ENCODE data around the gene TLK1. TPM values are rescaled to one million over a fixed set of nuclear protein-coding genes. Genes with fewer than 3 reads are reported as not detected.
"Not testable (repeated sequence)": the region's sequence is repeated elsewhere in the genome, so short reads cannot be mapped to it uniquely, and the experiment has no call there.

Gene TLK1
- total RNA-seq, 4 donors from 2014 or later, result 24.9 to 60.4 (median 38.3) TPM

DNA sequence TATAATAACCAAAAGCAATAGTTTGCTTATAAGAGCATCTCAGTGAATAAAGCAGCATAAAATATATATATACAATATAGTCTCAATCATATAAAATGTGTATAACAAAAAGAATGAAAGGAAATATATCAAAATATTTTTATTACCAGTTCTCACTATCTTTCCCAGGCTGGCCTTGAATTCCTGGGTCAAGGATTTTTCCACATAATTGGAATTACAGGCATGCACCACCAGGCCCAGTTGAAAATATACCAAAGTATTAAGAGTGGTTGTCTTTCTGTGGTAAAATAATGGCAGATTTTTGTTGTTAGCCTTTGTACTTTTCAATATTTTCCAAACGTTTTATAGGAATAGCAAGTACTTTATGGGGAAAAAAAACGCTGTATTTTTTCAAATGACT, 8.6 kb upstream of the TLK1 start:
- Histone ChIP-seq H3K4me3 (no peak overlapping the region), H3K27me3 (no peaks in the 10 kb centered on the region), H3K36me3 (no peaks in the 10 kb centered on the region), H3K4me1 (no peaks in the 10 kb centered on the region), H3K27ac (no peak overlapping the region), H3K9me3 (no peaks in the 10 kb centered on the region)
- DNase-seq (ENCODE audit: low spot score in 2 of 2), result no peak
- WGBS, result 75% methylated on average over 2 of the region's 2 CpGs
- TF ChIP-seq, protein P1, sequence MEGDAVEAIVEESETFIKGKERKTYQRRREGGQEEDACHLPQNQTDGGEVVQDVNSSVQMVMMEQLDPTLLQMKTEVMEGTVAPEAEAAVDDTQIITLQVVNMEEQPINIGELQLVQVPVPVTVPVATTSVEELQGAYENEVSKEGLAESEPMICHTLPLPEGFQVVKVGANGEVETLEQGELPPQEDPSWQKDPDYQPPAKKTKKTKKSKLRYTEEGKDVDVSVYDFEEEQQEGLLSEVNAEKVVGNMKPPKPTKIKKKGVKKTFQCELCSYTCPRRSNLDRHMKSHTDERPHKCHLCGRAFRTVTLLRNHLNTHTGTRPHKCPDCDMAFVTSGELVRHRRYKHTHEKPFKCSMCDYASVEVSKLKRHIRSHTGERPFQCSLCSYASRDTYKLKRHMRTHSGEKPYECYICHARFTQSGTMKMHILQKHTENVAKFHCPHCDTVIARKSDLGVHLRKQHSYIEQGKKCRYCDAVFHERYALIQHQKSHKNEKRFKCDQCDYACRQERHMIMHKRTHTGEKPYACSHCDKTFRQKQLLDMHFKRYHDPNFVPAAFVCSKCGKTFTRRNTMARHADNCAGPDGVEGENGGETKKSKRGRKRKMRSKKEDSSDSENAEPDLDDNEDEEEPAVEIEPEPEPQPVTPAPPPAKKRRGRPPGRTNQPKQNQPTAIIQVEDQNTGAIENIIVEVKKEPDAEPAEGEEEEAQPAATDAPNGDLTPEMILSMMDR (IDR thresholded peaks at IDR 0.05), result no peak
- TF ChIP-seq POLR2A (IDR thresholded peaks at IDR 0.05) (no peak), POLR2AphosphoS5 (IDR thresholded peaks at IDR 0.05) (no peak), EP300 (IDR thresholded peaks at IDR 0.05) (no peak)

DNA sequence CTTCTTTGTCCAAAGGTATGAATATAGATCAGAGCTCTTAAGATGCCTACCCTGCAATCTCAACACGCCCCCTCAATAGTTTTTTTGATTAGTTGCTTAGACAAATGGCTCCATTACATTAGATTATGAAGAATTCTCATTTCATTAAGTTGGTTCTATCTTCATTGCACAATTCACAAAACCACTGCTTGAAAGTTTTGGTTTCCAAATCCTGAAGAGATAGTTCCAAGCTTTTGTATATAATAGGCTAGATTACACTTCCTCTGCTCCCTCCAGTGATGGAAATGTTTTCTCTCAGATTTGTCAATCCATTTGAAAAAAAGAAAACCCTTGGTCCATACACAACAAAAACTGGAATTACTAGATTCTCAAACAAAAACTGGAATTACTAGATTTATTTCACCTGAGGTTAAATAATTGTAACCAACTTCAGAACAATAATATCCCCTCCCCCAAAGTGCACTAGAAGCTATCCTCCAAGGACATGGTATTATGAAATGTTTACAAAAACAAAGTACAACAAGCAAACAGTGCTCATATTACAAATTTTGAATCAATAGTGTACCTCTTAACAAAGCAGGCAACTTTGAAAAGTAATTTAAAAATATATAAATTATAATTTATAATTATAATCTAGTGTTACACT, 6.8 kb upstream of the TLK1 start:
- Histone ChIP-seq H3K4me3 (no peak overlapping the region), H3K4me1 (no peaks in the 10 kb centered on the region), H3K9me3 (no peaks in the 10 kb centered on the region), H3K27me3 (no peaks in the 10 kb centered on the region), H3K27ac (no peak overlapping the region), H3K36me3 (no peaks in the 10 kb centered on the region)
- TF ChIP-seq POLR2AphosphoS5 (IDR thresholded peaks at IDR 0.05) (no peak), POLR2A (IDR thresholded peaks at IDR 0.05) (no peak), EP300 (IDR thresholded peaks at IDR 0.05) (no peak)
- TF ChIP-seq, protein P1 (IDR thresholded peaks at IDR 0.05), result no peak
- whole genome bisulfite sequencing, result 90% methylated on average over 1 of the region's 1 CpG
- DNase-seq (ENCODE audit: low spot score in 2 of 2), result no peak

DNA sequence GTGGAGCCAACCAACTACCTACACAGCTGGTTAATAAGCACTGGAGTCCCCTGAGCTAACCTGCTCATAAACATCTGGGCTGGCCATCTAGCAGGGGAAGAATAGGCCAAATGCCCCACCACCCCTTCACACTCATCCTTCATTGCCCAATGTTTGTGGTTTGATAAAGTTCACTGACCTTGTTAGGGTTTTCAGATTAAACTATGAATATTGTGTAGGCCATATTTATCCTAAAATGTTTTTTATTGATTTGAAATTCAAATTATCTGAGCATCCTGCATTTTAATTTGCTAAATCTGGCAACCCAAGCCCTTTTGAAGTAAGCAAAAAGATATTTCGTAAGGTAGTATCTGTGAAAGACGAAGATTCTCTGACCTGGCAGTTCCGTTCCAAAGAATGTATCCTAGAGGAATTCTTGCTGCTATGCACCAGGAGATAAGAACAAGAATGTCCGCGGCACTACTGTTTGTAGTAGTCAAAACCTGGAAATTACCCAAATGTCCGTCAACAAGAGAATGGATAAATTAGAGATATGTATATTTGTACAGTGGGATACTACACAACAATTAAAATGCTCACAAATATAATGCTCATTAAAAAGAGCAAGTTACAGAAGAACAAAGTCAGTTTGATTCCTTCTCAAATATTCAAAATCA, 5.8 kb upstream of the TLK1 start:
- Histone ChIP-seq H3K4me3 (no peak overlapping the region), H3K4me1 (peaks cover 6% of the 10 kb centered on the region), H3K9me3 (no peaks in the 10 kb centered on the region), H3K36me3 (no peaks in the 10 kb centered on the region), H3K27ac (no peak overlapping the region), H3K27me3 (no peaks in the 10 kb centered on the region)
- DNase-seq (ENCODE audit: low spot score in 2 of 2), result no peak
- TF ChIP-seq EP300 (IDR thresholded peaks at IDR 0.05) (no peak), POLR2A (IDR thresholded peaks at IDR 0.05) (no peak), POLR2AphosphoS5 (IDR thresholded peaks at IDR 0.05) (no peak)
- TF ChIP-seq, protein P1 (IDR thresholded peaks at IDR 0.05), result no peak
- WGBS, result 93% methylated on average over 6 of the region's 6 CpGs

DNA sequence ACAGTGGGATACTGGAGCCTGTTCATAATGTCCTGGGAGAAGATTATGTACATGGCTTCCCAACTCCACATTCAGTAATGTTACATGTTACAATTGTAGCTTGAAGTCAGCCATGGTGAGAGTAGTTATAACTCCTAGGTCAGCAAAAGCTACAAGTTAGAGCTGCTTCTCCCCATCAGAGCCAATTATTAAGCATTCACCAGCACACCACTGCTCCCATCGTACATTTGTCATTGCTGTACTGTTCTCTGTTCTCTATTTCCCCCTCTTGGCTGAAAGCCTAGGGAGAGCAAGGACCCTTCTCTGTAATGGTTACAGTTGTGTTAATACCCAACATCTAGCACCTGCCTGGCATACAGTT, 5.3 kb upstream of the TLK1 start:
- TF ChIP-seq POLR2A (IDR thresholded peaks at IDR 0.05) (no peak), POLR2AphosphoS5 (IDR thresholded peaks at IDR 0.05) (no peak), EP300 (IDR thresholded peaks at IDR 0.05) (no peak)
- TF ChIP-seq, protein P1 (IDR thresholded peaks at IDR 0.05), result no peak
- H3K27ac ChIP-seq, result no peak overlapping the region
- WGBS, result 94% methylated on average over 1 of the region's 1 CpG
- no peak for DNase-seq (ENCODE audit: low spot score in 2 of 2)
- H3K9me3 ChIP-seq, result no peaks in the 10 kb centered on the region
- no peaks in the 10 kb centered on the region for H3K36me3 ChIP-seq
- H3K4me3 ChIP-seq, result no peak overlapping the region
- H3K4me1 ChIP-seq, result peaks cover 7% of the 10 kb centered on the region
- no peaks in the 10 kb centered on the region for H3K27me3 ChIP-seq

GRCh38 chr2:171163261-171163660, 2.6 kb upstream of the TLK1 start:
- no peak for TF ChIP-seq POLR2A (IDR thresholded peaks at IDR 0.05)
- TF ChIP-seq EP300 (IDR thresholded peaks at IDR 0.05), result no peak
- Histone ChIP-seq H3K4me3 (no peak overlapping the region), H3K4me1 (peaks cover 16% of the 10 kb centered on the region), H3K27me3 (no peaks in the 10 kb centered on the region), H3K27ac (no peak overlapping the region), H3K36me3 (no peaks in the 10 kb centered on the region), H3K9me3 (no peaks in the 10 kb centered on the region)
- WGBS, result 89% methylated on average over 4 of the region's 4 CpGs
- no peak for DNase-seq (ENCODE audit: low spot score in 2 of 2)

GRCh38 chr2:171162522-171163197, 2.0 kb upstream of the TLK1 start:
- peaks cover 21% of the 10 kb centered on the region for H3K4me1 ChIP-seq
- H3K27ac ChIP-seq; H3K9me3 ChIP-seq; H3K36me3 ChIP-seq; H3K4me3 ChIP-seq; H3K27me3 ChIP-seq; DNase-seq (ENCODE audit: low spot score in 2 of 2): not testable (repeated sequence)
- WGBS, result 92% methylated on average over 9 of the region's 9 CpGs
